Measurements from ENCODE around the gene SMIM36. TPM values are rescaled to one million over a fixed set of nuclear protein-coding genes. Genes with fewer than 3 reads are reported as not detected.
"Not testable (repeated sequence)": the region's sequence is repeated elsewhere in the genome, so short reads cannot be mapped to it uniquely, and the experiment has no call there.

The SMIM36 gene
- total RNA-seq, 1 experiment from 2014 or later = not detected

DNA sequence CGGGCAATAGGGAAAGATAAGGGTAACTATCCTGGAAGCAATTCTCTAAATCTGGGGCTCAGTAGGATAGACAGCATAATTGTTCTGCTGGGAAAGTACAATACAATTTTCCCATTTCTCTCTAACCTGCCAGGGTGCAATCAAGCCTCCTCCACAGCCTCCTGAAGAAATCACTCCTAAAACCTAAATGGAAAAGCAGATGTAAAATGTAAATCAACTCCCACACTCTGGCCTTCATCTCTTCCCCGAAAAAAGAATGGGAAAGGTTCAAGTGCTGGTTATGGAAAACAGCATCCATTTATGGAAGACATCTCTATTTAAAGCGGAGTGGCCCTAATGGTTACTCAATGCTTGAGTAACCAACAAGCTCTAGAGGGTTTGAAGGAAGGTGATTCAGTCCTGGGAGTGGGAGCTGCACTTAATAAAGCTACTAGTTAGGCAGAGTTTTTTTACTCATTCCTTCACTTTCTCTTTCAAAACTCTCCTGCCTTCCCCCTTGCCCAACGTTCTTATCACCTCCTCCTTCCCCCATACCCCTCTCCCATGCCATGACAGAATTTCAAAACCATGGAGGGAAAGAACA is 94.7 kb downstream of the SMIM36 start:
- no peak for DNase-seq (ENCODE audit: low spot score)

DNA sequence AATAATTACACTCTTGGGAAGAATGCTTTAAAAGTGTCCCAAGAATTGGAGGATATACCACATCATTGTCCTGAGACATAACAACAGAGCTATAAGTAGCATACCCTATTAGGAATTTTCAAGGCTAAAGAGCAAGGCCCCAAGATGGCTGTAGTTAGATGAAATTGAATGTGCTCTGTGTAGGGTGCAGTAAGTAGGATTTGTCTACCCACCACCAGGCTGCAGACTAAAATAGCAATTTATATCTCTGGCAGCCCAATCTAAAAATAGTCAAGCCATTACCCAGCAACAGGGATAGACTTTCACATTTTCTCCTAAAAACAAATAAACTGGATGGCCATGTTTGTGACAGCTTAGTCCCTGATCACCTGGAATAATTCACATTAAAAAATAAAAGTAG is 95.3 kb downstream of the SMIM36 start:
- no peak for DNase-seq (ENCODE audit: low spot score)

DNA sequence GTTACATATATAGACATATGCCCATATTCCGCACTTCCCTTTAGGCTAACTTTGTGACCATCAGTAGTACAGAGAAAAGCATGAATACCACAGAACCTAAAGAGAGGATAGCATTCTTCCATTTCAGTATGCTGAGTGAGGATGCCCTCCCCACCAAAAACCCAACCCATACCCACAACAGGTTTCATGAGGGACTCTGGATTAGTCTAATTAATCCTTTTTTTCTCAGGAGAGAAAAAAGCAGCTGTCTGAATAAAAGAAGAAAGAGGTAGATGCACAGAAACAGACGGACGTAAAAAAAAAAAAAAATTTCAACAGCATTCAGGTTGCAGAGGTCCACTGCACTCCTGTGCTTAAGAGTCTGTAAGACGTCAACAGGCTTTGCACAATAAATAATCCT is 96.3 kb downstream of the SMIM36 start:
- DNase-seq (ENCODE audit: low spot score) = no peak

DNA sequence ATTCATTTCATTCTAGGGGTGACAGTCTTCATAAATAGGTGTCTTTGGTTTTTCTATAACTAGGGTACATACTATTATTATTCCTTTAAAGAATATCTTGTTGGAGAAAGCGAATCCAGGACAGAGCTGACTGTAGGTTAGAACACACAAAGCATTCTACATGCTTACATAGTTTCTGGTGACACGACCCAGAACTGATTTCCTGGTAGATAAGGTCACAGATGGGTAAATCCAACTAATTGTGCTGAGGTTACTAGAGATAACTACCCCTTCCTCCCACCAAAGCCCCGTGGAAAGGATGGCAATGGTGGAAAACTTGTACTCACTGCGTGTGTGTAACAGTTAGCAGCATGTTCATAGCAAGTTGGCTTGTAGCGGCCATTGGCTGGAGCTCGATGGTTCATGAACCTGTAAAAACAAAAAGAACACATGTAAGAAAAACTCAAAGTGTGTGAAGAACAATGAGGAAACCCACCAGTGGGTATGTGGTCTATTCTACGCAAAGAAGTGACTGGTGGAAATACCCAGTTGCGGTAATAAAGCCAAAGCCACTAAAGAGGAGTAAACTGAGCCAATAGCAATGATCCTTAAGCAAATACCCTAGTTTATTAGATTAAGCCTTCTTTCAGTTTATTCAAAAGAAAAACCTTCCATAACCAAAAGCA is 97.3 kb downstream of the SMIM36 start:
- DNase-seq (ENCODE audit: low spot score) = no peak

DNA sequence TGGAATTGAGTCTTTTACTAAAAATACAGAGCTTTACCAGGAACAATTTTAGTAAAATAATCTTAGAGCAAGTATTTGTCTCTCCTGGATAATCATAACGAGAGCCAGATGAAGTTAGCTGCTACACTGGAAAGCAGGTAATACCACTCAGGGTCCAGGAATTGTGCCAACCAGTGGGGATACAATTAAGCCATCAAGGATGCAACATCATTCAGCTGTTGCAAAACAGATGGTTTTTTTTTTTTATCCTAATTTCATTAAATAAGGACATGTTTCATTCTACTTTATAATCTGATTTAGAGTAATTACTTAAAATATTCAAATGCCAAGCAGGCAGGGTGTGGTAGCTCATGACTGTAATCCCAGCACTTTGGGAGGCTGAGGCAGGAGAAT is 99.8 kb downstream of the SMIM36 start:
- no peak for DNase-seq (ENCODE audit: low spot score)

DNA sequence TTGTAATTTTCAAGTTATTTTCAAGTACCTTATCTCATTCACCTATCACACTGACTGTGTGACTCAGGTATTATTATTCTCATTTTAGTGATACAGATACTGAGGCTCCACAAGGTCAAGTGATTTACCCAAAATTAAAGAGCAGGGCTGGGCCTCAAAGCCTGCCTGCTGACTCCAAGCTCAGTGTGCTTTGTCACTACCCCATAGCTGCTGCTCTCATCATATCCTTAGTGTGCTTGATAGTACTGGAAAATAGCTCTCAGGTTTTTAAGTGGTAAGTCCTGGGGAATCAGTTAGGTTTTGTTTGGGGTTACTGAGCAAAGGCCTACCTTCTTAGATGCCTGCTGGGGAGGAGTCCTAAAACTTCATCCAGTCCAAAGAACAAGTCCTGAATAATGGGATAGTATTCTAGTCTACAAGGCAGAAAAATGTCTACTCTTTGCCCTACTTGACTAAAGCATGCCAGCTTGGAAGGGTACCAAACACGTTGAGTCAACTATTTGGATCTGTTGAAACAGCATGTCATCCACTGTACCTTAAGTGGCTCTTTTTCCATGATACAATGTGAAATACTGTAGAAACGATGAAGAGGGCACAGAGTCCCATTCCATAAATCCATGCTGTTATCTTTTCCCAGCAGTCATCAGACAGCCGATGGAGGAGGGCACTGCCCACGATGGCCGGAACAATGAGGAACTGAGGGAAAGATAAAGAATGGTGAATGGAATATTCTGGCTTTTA is 100.4 kb downstream of the SMIM36 start:
- DNase-seq (ENCODE audit: low spot score) = no peak

DNA sequence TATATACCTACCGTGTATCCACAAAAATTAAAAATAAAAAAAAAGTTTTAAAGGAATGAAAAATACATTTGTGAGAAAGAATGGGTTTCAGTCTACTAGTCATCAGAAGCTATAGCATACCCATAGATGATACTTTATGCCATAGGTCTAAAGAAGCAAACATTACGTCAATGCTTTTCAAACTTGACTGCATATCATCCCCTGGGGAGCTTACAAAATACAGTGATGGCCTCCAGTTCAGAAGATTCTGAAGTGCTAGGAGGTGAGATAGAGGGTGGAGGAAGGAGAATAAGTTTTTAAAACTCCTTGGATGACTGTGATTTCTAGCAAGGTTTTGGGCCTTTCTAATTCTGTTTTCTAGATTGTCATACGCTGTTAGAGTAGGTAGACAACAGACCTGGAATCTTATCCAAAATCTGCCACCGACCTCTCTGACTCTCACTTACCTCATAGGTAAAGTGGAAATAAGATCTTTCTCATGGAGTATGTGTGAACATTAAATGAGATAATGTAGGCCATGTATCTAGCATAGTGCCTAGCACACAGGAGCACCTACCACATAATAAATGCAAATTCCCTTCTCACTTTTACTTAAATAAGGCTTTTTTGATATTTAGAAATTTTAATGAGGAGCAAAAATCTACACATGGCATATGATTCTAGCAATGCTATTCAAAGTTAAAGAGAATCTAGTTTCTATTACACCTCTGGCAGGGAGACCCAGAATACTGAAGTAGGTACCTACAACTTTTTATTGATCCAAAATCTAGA is 102.0 kb downstream of the SMIM36 start:
- DNase-seq (ENCODE audit: low spot score) = no peak

DNA sequence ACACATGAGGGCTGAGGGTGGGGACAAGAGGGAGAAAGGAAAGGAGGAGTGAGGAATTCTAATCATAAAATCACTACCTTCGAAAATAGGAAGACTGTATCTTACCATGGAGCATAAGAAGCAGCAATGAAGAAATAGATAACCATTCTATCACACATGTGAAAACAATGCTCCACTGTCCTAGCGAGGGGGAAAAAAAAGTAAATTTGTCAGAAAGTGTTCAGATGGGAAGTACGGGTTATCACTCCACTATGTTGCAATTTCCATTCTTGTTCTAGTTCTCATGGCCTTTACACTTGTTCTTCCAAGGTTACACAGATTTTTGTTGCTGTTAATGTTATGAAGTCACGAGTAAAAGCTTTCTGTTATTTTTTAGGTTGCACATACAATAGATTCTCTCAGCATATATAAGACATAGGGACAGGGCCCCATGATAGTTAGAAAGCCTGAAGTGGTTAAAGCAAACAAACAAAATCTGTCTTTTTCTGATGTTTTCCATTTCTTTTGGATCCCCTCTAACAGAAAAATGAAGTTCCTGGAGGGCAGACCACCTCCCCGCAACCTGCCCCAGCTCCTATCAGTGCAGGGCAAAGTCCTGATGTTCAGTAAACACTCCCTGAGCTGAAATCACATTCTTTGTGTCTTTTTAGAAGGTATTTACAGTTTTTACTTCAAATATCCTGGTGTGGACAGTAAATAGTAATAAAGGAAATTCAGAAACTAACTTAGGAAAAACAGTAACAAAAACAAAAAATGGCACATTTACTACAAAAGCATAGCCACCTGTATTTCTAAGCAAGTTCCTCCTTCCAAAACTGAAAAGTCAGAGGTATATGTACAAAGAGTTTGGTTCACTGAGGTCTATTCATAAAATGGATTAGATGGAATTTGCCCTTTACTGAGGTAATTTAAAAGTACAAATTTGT is 103.3 kb downstream of the SMIM36 start:
- no peak for DNase-seq (ENCODE audit: low spot score)

DNA sequence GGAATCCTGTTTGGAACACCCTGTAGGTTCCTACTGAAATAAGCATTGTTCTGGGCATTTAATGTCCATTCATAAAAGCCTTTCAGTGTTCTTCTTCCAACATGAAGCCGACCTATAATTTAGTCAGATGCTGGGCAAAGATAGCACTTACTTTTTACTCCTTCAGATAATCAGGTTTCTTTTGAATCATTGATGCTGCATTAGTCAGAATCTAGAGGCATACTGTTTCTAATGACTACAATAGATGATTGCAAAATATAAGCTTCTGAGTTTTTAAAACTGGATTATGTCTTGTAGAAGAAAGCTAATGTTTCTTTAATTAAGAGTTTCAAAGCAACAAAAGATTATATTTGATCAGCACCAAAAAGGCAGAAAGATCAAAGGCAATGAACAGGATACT is 105.7 kb downstream of the SMIM36 start:
- DNase-seq (ENCODE audit: low spot score) = no peak

DNA sequence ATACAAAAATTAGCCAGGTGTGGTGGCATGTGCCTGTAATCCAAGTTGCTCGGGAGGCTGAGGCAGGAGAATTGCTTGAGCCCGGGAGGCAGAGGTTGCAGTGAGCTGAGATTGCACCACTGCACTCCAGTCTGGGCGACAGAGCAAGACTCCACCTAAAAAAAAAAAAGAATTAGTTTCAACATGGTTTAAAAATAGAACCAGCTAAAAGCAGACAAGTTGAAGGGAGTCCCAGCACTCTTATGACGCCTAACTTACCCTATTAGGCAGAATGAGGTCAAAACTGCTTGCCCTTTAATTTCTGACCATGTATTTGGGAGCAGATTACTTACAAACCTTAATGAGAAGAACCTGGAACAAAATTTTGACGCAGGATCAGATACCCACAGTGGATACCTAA is 107.1 kb downstream of the SMIM36 start:
- not testable (repeated sequence) for DNase-seq (ENCODE audit: low spot score)

DNA sequence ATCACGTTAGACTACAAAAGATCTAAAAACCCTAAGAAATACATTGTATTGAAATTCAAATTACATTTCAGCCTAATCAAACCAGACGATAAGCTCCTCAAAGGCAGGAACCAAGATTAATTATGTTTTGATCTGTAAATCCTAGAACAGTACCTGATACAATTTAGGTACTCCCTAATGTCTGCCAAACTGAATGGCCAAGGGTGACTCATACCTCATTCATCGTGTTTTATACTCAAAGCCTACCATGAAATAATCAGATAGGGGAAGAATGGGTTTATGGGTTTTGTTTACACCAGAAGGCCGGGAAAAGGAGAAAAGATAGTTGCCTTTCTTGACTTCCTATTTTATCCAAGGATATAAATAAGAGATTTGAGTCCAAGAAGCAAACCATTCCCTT is 108.9 kb downstream of the SMIM36 start:
- DNase-seq (ENCODE audit: low spot score) = no peak

Other genes starting within 250 kb of the SMIM36 start
- gene HLF, start 246.5 kb downstream of the SMIM36 start, total RNA-seq (2014; rRNA removed; shearing (Covaris generic)) = 0.53 and 0.68 TPM in 2 replicates
- 59.3 and 72.4 TPM in 2 replicates for gene MMD, start 89.6 kb downstream of the SMIM36 start, total RNA-seq (2014; rRNA removed; shearing (Covaris generic))
- 4.6 and 7.8 TPM in 2 replicates for gene TMEM100, start 211.4 kb upstream of the SMIM36 start, total RNA-seq (2014; rRNA removed; shearing (Covaris generic))
- 21.8 and 25.3 TPM in 2 replicates for gene PCTP, start 239.6 kb upstream of the SMIM36 start, total RNA-seq (2014; rRNA removed; shearing (Covaris generic))

Measured in H4 (cell line).